Measurements from ENCODE around the gene BEX3. TPM values are rescaled to one million over a fixed set of nuclear protein-coding genes. Genes with fewer than 3 reads are reported as not detected.

BEX3 gene
- total and polyA plus RNA-seq, 8 donors: 91.0 to 426 (median 372) TPM

GRCh38 chrX:103386332-103386731 is 10.0 kb downstream of the BEX3 start:
- Histone ChIP-seq H3K27me3 (peaks cover 0 to 7% of the 10 kb centered on the region in 2 donors), H3K27ac (no peak overlapping the region), H3K4me3 (no peak overlapping the region), H3K36me3 (no peaks in the 10 kb centered on the region), H3K9me3 (no peaks in the 10 kb centered on the region), H3K4me1 (no peaks in the 10 kb centered on the region)
- intact Hi-C loops (cut with DNase I): no loop called here
- ATAC-seq: no peak
- no peak for DNase-seq
- TF ChIP-seq CTCF (IDR thresholded peaks at IDR 0.05): no peak

- H3K4me1 ChIP-seq: no peaks in the 10 kb centered on the region
- H3K9me3 ChIP-seq: no peaks in the 10 kb centered on the region
- H3K4me3 ChIP-seq: no peak overlapping the region
- no peak for TF ChIP-seq CTCF (IDR thresholded peaks at IDR 0.05)
- DNase-seq (no peak), ATAC-seq (no peak)
- H3K36me3 ChIP-seq: no peaks in the 10 kb centered on the region
- H3K27me3 ChIP-seq: peaks cover 0 to 7% of the 10 kb centered on the region in 2 donors
- H3K27ac ChIP-seq: no peak overlapping the region
- intact Hi-C loops (cut with DNase I): no loop called here
Measured at GRCh38 chrX:103393487-103393886, 17.1 kb downstream of the BEX3 start.

- no peaks in the 10 kb centered on the region for H3K36me3 ChIP-seq
- no peaks in the 10 kb centered on the region for H3K9me3 ChIP-seq
- H3K27me3 ChIP-seq: no peaks in the 10 kb centered on the region
- no peak overlapping the region for H3K4me3 ChIP-seq
- no peak for TF ChIP-seq CTCF (IDR thresholded peaks at IDR 0.05)
- intact Hi-C loops (cut with DNase I): no loop called here
- DNase-seq (no peak), ATAC-seq (no peak)
- H3K4me1 ChIP-seq: no peaks in the 10 kb centered on the region
- no peak overlapping the region for H3K27ac ChIP-seq
Measured at GRCh38 chrX:103396186-103396585, 19.8 kb downstream of the BEX3 start.

GRCh38 chrX:103396660-103397059 is 20.3 kb downstream of the BEX3 start:
- no peak for ATAC-seq
- Histone ChIP-seq H3K9me3 (no peaks in the 10 kb centered on the region), H3K4me1 (no peaks in the 10 kb centered on the region), H3K4me3 (no peak overlapping the region), H3K27me3 (no peaks in the 10 kb centered on the region), H3K27ac (no peak overlapping the region), H3K36me3 (no peaks in the 10 kb centered on the region)
- intact Hi-C loops (cut with DNase I): no loop called here
- no peak for DNase-seq
- TF ChIP-seq CTCF (IDR thresholded peaks at IDR 0.05): no peak

GRCh38 chrX:103397707-103398106 is 21.4 kb downstream of the BEX3 start:
- intact Hi-C loops (cut with DNase I): no loop called here
- Histone ChIP-seq H3K36me3 (no peaks in the 10 kb centered on the region), H3K27ac (no peak overlapping the region), H3K9me3 (no peaks in the 10 kb centered on the region), H3K4me3 (no peak overlapping the region), H3K4me1 (no peaks in the 10 kb centered on the region), H3K27me3 (no peaks in the 10 kb centered on the region)
- no peak for TF ChIP-seq CTCF (IDR thresholded peaks at IDR 0.05)
- no peak for DNase-seq
- ATAC-seq: no peak
